SIG-M5 treated with dmso at 0.1 percent for 504 hours (cell line): ENCODE measurements around the gene PTPA.
A peak's percentile ranks its signal among the peaks of the same experiment; 100 is the strongest.
"Not testable (repeated sequence)": the region's sequence is repeated elsewhere in the genome, so short reads cannot be mapped to it uniquely, and the experiment has no call there.

Experiments used
- DNase-seq: peaks from one replicate; lab custom pipeline; 2025; ENCODE audit not compliant: unreplicated experiment; lab: John Stamatoyannopoulos, UW

PTPA gene

DNA sequence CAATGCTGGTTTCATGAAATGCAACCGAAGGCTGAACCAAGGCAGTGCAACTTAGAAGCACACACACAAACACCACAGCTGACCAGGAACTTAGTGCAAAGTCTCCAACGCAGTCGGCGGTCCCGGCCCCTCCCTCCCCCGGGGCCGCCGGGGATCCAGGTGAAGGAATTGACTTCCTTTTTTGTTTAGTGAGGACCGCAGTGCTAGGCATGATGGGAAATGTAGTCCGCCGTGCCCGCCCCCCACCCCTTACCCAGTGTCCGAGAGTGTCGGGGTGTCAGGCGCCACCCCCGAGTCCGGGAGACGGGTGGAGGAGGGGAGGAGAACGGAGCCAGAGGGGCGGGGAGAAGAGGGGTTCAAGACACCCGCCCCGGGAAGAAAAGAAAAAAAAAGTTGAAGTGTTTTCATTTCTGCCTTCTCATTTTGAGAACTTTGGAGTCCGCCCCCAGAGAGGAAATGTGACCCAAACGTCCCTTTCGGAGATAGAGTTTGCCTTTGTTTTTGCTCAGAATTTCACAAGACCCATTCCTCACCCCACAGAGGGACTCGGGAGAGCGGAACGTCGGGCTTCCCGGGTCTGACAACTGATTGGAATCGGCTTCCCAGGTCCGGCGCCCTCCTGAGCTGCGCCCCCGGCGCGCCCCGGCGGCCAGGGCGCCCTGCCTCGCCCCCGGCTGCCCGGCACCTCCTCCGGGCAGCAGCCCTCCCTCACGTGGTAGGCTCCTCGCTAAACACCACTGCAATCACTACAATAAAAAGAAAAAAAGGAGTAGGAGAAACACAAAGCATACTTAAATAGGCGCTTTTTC, 64.8 kb downstream of the PTPA start:
- peak; percentile 94 for DNase-seq

DNA sequence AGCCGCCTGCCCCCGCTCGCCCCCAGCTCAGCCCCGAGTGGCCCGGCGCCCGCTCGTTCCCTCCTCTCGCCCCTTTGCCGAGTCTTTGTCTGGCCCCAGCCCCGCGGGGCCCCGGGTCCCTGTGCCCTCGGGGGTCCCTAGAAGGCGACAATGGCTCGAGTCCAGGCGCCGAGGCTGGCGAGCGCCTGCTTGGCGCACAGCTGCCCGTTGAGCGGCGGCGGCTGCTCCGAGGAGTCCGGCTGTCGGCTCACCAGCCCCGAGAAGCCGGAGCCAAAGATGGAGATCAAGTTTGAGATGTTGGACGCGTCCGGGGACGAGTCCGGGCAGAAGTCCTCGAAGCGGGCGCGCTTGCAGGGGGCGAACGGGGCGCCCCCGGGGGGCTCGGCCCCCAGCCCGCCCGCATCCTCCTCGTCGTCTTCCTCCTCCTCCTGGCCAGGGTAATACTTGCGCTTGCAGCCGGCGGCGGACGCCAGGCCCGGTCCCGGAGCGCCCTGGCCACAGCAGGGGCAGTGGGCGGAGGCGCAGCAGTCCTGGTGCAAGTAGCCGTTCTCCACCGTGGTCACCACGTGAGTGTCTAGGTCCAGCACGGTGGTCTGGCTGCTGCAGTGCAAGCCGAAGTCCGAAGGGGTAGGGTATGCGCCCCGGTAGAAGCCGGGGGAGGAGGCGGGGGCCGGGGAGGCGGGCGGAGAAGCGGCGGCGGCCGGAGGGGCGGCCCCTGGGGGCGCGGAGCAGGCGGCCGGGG, 65.7 kb downstream of the PTPA start:
- peak; percentile 31 for DNase-seq

DNA sequence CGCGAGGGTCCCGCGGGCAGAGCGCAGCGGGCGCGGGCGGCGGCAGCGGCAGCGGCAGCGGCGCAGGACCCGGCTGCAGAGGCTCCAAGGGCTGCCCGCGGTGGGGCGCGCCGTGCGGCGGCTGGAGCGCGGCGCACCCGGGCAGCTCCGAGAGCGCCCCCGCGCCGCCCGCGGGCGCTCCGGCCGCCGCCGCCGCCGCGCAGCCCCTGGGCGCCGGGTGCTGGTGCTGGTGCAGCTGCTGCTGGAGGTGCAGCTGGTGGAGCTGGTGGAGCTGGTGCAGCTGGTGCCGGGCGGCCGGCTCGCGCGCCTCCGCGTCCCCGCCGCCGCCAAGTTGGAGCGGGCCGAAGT, 66.2 kb downstream of the PTPA start:
- DNase-seq: no peak

DNA sequence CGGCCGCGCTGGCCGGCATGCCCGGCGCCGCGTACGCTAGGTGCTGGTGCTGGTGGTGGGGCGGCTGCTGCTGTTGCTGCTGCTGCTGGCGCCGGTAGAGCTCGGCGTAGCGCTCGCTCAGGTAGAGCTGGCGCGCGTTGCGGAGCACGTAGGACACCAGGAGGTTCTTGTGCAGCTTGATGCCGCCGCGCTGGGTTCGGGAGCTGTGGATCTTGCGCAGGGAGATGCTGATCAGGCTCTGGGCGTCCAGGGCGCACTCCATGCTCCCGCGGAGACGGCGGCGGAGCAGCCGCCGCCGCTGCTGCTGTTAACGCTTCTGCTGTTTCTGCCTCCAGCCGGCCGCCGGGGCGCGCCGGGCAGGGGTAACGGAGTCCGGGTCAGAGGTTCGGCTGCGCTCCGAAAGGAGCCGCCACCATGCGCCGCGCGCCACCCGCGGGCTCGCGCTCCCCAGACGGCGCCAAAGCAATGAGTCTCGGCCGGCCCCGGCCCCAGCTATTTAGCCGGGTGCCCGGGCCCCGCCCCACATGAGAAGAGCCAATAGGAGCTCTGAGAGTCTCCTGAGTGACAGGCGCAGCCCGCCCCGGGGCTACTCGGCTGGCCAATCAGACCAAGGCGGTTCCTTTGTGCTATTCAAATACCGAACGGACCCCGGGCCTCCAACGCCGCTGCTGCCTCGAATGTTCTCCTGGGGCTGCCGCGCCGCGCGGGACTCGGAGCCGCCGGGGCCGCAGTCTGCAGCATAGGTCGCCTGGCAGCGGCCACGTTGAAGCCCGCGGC, 66.8 kb downstream of the PTPA start, which contains the start of gene IER5L:
TSS of gene IER5L (minus strand) at position 471 of the 777 bp plus-strand sequence. CDS start at position 262, 209 bp downstream.
- DNase-seq: peak; percentile 92

DNA sequence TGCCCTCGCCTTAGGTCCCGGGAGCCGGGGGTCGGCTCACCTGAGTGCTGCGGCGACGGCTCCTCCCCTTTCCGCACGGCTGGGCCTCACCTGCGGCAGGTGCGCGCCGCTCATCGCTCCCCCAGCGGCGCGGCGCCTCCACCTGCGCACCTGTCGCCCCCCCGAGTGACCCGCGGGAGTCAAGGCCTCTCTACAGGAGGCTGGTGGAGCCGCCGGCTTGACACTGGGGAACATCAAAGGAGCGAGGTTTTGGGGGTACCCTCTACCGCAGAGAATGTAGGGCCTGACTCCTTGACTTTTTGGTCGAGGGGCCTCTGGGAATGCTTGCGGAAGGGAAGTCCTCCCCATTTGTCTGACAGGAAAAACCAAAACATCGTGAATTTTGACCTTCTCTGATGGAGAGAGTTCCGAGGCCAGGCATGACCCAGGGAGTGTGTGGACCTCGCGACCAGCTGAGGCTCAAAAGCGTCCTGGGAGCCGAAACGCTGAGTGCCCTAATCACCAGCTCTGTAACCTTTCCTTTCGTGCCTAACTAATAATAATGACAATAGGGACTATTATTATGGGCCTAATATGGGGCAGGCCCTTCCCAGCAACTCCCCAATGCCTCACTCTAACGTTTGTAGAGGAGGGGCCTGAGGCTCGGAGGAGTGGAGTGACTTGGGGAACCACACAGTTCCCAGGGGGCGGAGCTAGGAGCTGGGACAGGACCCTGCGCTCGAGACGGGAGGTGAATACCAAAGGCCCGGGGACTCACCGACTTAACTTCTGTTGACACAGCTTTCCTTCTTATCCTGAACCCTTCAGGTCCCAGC, 67.6 kb downstream of the PTPA start:
- DNase-seq: no peak

DNA sequence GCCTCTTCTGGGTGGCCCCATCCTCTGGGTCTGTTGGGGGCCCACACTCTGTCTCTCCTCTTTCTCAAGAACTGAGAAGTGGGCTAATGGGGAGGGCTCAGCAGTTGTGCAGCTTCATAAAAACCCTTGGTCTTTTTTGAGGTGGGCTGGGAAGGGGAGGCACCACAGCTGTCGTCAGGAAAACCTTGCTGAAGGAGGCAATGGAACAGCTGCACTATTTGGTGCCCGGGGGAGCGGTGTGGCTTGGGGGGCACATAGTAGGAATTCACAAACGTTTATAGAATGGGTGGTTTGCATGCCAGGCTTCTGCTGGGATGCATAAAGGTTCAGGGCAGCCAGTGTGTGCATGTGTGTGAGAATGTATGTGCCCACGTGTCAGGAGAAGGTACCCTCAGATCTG, 70.0 kb downstream of the PTPA start:
- DNase-seq: no peak

DNA sequence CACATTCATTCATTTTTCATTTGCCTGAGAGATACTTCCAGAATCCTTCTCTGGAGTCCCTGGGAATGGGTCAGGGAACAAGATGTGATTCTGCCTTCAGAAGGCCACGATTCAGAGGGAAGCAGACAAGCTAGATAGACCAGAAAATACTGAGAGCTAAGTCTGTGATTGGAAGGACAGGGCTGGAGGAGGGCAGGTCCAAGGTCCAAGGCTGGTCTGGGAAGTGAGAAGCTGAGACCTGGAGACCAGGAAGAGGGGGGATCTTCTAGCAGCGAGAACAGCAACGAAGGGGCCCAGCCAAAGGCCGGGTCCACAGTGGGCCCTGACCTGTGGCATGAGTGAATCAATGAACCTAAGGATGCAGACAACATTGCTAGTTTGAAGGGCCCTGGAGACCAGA, 70.9 kb downstream of the PTPA start:
- no peak for DNase-seq

DNA sequence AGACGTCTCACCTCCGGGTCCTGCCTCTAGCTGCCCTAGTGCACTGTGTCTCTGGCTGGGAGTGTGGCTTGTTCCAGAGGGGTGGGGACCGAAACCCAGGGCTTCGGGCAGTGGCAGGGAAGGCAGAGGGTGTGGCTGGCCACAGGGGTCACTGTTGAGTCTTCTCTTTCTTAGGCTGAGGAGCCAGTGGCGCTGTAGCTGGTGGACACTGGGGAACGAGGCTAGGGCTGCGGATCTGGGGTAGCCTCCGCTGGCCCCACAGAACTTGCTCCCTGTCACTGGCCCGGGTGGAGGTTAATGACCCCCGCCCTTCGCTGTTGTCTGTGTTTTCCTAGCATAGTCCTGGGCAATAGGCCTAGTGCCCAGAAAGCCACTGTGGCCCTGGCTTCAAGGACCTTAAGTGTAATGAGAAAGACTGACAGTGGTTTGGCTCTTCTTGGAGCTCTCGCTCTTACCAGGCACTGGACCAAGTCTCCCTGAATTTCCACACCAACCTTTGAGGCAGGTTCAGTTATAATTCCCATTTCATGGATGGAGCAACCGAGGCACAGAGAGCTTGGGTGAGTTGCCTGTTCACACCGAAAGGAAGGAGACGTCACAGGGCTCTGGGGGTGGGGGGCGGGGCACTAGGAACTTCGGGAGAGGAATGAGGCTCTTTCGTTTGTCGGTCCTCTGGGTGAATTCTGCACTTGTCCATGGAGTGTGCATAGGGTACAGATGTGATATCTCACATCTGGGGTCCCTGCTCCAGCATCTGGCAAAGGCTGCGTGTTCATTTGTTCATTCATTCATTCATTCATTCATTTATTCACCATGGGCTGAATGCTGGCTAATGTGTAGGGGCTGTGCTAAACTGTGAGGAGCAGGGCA, 71.6 kb downstream of the PTPA start:
- peak; percentile 21 for DNase-seq

DNA sequence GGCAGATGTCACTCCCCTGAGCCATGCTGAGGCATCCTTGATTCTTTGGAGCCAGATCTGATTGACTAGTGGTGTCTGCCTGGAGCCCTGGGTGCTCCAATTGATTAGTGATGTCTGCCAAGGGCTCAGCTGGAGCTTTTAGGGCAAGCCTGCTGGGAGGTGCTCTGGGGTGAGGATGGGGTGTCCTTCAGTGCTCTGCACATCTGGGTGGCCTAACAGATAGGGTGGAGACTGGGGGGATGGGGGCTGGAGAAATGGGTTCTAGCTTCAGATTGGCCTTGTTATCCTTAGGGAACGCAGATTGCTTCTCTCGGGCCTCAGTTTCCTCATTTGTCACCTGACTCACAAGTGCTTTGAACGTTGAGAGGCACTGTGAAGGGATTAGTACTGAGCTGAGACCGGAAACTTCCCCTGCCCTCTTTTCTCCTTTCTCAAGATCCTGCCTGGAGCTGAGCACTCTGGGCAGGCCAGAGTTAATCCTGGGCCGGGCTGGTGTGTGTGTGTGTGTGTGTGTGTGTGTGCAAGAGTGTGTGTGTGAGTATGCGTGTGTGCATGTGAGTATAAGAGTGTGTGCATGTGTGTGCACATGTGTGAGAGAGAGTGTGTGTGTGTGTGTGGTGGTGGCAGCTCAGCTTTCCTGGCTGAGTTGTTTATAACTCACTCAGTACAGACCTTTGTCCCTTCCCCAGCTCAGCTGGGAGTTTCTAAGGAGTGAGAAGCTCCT, 72.4 kb downstream of the PTPA start:
- no peak for DNase-seq

DNA sequence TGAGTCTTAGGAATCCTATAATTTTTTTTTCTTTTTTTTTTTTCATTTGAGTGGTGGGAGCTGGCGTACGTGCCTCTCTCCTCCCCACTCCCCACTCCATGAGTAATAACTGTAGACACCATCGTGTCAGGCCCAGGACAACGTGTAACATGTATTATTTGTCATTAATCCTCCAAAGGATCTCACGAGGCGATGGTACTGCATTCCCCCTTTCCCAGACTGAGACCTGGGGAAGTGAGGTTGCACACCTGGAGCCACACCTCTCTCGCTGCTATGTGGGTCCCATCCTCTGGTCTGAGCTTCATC, 73.0 kb downstream of the PTPA start:
- no peak for DNase-seq

DNA sequence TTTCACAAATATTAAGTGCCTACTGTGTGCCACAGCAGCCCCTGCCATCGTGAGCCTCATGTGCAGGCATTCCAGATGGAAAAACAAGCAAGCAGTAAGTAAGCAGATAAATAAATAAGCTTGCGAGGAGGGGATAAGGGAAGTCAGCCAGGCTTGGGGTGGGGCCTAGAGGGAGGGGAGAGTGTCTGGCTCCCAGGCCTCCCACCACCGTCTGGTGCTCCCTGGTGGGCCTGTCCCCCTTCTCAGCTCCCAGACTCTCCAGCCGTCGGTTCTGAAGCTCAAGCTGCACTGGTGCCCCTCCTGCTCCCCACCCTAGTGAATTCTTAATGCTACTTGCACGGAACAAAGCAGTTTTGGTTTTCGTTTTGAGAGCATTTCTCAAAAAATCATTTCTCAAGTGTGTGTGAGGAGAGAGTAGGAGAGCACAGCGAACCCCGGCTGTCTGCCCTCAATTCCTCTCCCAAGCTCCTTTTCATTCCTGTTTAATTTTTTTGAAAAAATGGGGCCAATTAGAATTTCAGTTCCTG, 73.4 kb downstream of the PTPA start:
- no peak for DNase-seq

DNA sequence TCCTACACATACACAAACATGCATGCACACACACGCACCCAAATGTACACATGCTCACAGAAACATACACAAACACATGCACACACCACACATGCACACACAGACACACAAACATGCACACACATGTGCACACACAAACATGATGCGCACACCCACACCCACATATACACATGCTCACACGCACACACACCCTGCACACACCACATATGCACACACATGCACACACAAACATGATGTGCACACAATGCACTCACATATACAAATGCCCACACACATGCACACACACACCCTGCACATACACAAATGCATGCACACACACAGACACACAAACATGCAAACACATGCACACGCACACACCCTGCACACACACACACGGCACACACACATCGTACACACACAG, 74.2 kb downstream of the PTPA start:
- no peak for DNase-seq

DNA sequence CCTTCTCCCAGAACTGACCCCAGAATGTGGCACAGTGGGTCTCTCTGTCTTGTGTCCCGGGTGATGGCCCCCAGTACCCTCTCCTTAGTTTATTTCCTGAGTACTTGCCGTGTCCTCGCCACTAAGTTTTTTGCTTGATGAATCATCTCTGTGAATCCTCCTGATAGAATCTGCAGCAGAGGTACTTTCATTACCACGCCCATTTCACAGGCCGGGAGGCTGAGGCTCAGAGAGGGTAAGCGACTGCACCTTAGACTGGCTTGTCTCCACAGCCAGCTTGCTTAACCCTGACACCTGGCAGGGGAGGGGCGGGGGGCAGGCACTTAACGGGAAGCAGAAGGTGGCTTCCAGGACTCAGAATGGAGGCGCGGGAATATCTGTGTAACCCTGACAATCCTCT, 74.8 kb downstream of the PTPA start:
- no peak for DNase-seq

DNA sequence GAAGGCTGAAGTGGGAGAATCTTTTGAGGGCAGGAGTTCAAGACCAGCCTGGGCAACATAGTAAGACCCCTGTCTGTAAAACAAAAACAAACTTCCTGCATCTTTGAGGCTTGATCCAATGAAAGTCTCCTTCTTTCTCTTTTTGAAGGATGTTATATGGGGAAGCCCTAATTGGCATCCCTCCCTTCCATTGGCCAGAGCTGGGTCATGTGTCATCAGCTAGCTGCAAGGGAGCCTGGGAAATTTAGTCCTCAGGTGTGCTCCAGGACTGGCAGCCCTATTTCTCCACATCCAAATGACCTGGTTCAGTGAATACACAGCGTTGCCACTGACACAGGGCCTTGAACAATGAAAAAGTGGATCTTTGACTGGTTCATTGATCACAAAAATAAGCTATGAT, 75.8 kb downstream of the PTPA start:
- DNase-seq: no peak

DNA sequence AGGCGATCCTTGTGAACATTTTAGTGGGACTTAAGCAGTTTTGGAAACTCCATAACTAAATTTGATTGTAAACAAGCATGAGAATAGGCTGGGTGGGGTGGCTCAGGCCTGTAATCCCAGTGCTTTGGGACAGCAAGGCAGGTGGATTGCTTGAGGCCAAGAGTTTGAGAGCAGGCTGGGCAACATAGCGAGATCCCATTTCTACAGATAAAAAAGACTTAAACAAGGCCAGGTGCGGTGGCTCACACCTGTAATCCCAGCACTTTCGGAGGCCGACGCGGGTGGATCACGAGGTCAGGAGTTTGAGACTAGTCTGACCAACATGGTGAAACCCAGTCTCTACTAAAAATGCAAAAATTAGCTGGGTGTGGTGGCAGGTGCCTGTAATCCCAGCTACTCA, 78.8 kb downstream of the PTPA start:
- DNase-seq: not testable (repeated sequence)

DNA sequence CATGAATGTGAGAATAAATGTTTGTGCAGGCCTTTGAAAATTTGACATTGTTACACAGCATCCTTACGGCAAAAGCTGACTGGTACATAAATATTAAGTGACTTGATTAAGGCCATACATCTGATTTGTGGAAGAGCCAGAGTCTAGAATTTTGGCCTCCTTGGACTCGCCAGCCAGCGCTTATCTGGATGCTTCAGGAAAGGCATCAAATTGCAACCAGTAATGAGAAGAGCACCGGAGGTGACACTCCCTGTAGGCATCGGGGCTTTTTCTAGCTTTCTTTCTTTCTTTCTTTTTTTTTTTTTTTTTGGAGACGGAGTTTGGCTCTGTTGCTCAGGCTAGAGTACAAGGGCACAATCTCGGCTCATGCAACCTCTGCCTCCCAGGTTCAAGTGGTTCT, 80.0 kb downstream of the PTPA start:
- DNase-seq: no peak

DNA sequence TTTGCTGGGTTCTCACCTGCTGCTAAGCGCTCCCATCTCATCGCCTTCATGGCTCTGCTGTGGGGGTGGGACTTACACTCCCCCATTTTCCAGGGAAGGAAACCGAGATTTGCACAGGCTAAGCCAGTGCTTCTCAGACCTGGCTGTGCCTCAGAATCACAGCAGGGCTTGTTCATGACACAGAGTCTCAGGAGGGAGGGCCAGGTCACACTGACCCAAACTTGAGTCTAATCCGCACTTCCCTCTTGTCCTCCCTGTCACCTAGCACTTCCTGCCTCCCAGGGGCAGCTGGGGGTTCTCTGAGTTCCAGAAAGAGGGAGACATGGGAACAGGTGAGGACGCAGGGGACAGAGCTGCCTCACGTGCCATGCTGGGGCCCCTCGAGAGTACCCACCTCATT, 82.4 kb downstream of the PTPA start:
- no peak for DNase-seq

DNA sequence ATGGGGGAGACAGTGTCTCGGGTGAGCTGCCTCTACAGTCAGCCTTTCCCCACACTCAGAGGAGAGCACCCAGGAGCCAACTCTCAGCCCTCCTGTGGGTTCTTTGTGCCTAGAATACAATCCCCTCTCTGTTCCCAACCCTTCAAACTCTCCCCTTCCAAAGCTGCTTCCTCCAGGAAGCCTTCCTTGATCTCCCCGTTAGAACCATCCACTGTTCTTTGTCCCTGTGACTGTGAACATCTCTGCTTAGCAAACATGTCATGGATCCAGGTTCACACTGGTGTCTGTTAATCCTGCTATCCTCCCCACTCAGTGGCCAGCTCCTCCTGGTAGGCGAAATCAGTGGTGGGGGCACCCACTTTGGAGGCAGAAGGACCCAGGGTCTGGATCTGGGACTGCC, 83.0 kb downstream of the PTPA start:
- DNase-seq: no peak

DNA sequence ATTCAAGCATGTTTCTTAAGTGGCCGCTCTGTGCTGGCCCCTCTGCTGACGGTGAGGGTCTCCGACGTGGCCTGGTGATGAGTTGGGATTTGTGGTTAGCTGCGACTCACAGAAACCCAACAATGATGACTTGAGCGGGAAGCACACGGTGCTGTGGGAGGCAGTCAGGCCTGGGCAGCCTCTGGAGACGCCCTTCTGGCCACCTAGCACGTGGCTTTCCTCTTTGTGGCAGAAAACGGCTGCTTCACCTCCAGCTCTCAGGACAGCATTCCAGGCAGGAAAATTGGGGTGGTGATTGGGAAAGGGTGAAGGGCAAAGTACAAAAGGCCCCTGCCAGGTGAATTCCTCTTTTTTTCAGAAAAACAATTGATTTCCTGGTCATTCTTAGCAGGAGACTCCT, 84.4 kb downstream of the PTPA start:
- DNase-seq: no peak
